Measurements from ENCODE around the gene PPP1R37.
A peak's percentile ranks its signal among the peaks of the same experiment; 100 is the strongest.

The PPP1R37 gene

GRCh38 chr19:45179072-45179891 is 86.3 kb downstream of the PPP1R37 start:
- in situ Hi-C loops (cut with HindIII; ENCODE audit: low sequenced_read_pairs): no loop called here
- DNase-seq (ENCODE audit: low read depth): no peak
- peak overlapping the region; percentile 81 for H3K4me3 ChIP-seq (ENCODE audit: low read depth, low read length)
- no peak for TF ChIP-seq CTCF (IDR thresholded peaks at IDR 0.05; ENCODE audit: low read depth, low read length, missing control alignments)

GRCh38 chr19:45179892-45180370 is 87.0 kb downstream of the PPP1R37 start:
- in situ Hi-C loops (cut with HindIII; ENCODE audit: low sequenced_read_pairs): no loop called here
- no peak for DNase-seq (ENCODE audit: low read depth)
- TF ChIP-seq CTCF (IDR thresholded peaks at IDR 0.05; ENCODE audit: low read depth, low read length, missing control alignments): no peak
- H3K4me3 ChIP-seq (ENCODE audit: low read depth, low read length): peak overlapping the region; percentile 81

GRCh38 chr19:45180936-45181335 is 88.0 kb downstream of the PPP1R37 start:
- TF ChIP-seq CTCF (IDR thresholded peaks at IDR 0.05; ENCODE audit: low read depth, low read length, missing control alignments): no peak
- no peak overlapping the region for H3K4me3 ChIP-seq (ENCODE audit: low read depth, low read length)
- DNase-seq (ENCODE audit: low read depth): no peak
- in situ Hi-C loops (cut with HindIII; ENCODE audit: low sequenced_read_pairs): no loop called here

- DNase-seq (ENCODE audit: low read depth): no peak
- H3K4me3 ChIP-seq (ENCODE audit: low read depth, low read length): no peak overlapping the region
- no peak for TF ChIP-seq CTCF (IDR thresholded peaks at IDR 0.05; ENCODE audit: low read depth, low read length, missing control alignments)
- in situ Hi-C loops (cut with HindIII; ENCODE audit: low sequenced_read_pairs): no loop called here
Measured at GRCh38 chr19:45182758-45183157, 89.8 kb downstream of the PPP1R37 start.

- no peak for TF ChIP-seq CTCF (IDR thresholded peaks at IDR 0.05; ENCODE audit: low read depth, low read length, missing control alignments)
- in situ Hi-C loops (cut with HindIII; ENCODE audit: low sequenced_read_pairs): no loop called here
- DNase-seq (ENCODE audit: low read depth): no peak
- no peak overlapping the region for H3K4me3 ChIP-seq (ENCODE audit: low read depth, low read length)
Measured at GRCh38 chr19:45184115-45184514, 91.1 kb downstream of the PPP1R37 start.

GRCh38 chr19:45186509-45187334 is 93.7 kb downstream of the PPP1R37 start:
- in situ Hi-C loops (cut with HindIII; ENCODE audit: low sequenced_read_pairs): no loop called here
- no peak overlapping the region for H3K4me3 ChIP-seq (ENCODE audit: low read depth, low read length)
- no peak for TF ChIP-seq CTCF (IDR thresholded peaks at IDR 0.05; ENCODE audit: low read depth, low read length, missing control alignments)
- no peak for DNase-seq (ENCODE audit: low read depth)

Measured in astrocyte of the cerebellum (primary cell).